ACHN (cell line): ENCODE data around the gene PLEKHG4B.
"Not testable (repeated sequence)": the region's sequence is repeated elsewhere in the genome, so short reads cannot be mapped to it uniquely, and the experiment has no call there.

Source experiments
- DNase-seq: peaks from one replicate; pipeline ENCODE4 v3.0.0-alpha.2; 2015
- in situ Hi-C: cut with HindIII; loops from 2 replicates; pipeline ENCODE4 v1.10.0; 2017; ENCODE audit warnings: low sequenced_read_pairs, low pct_ligation_motif_present, low pct_unique_long_range_greater_than_20kb

Gene PLEKHG4B

GRCh38 chr5:90590-91547, 1.1 kb upstream of the PLEKHG4B start:
- DNase-seq = peak; percentile 19

GRCh38 chr5:92401-93220, 643 bp downstream of the PLEKHG4B start:
- no peak for DNase-seq
- in situ Hi-C loops = no loop called here

More at GRCh38 chr5:90590-91547, 1.1 kb upstream of the PLEKHG4B start:
- in situ Hi-C loops = no loop called here

- in situ Hi-C loops = no loop called here
- DNase-seq = no peak
Observed at GRCh38 chr5:93221-93980, 1.4 kb downstream of the PLEKHG4B start.

GRCh38 chr5:94113-94892, 2.3 kb downstream of the PLEKHG4B start:
- in situ Hi-C loops = no loop called here
- no peak for DNase-seq

- no peak for DNase-seq
- in situ Hi-C loops = no loop called here
Observed at GRCh38 chr5:95241-95980, 3.4 kb downstream of the PLEKHG4B start.

- DNase-seq = no peak
- in situ Hi-C loops = no loop called here
Observed at GRCh38 chr5:96976-97660, 5.2 kb downstream of the PLEKHG4B start.

- no peak for DNase-seq
- in situ Hi-C loops = no loop called here
Observed at GRCh38 chr5:99815-100214, 7.8 kb downstream of the PLEKHG4B start.

- DNase-seq = no peak
- in situ Hi-C loops = no loop called here
Observed at GRCh38 chr5:102411-103043, 10.6 kb downstream of the PLEKHG4B start.

- DNase-seq, in situ Hi-C loops: not testable (repeated sequence)
Observed at GRCh38 chr5:104106-104505, 12.1 kb downstream of the PLEKHG4B start.

- in situ Hi-C loops = no loop called here
- no peak for DNase-seq
Observed at GRCh38 chr5:104778-105296, 12.9 kb downstream of the PLEKHG4B start.

- no peak for DNase-seq
- in situ Hi-C loops = no loop called here
Observed at GRCh38 chr5:105504-106070, 13.6 kb downstream of the PLEKHG4B start.

- no peak for DNase-seq
- in situ Hi-C loops = no loop called here
Observed at GRCh38 chr5:106587-106986, 14.6 kb downstream of the PLEKHG4B start.

GRCh38 chr5:107526-107925, 15.6 kb downstream of the PLEKHG4B start:
- in situ Hi-C loops = no loop called here

GRCh38 chr5:109826-110225, 17.9 kb downstream of the PLEKHG4B start:
- in situ Hi-C loops = no loop called here
- DNase-seq = no peak

More at GRCh38 chr5:107526-107925, 15.6 kb downstream of the PLEKHG4B start:
- no peak for DNase-seq

- in situ Hi-C loops = no loop called here
Observed at GRCh38 chr5:110270-110888, 18.4 kb downstream of the PLEKHG4B start.

GRCh38 chr5:111171-111570, 19.2 kb downstream of the PLEKHG4B start:
- in situ Hi-C loops = no loop called here
- no peak for DNase-seq

More at GRCh38 chr5:110270-110888, 18.4 kb downstream of the PLEKHG4B start:
- no peak for DNase-seq
